ENCODE data around the gene IKZF3.
A peak's percentile ranks its signal among the peaks of the same experiment; 100 is the strongest.

Gene IKZF3

GRCh38 chr17:39871801-39872200 lies 7.7 kb upstream of the IKZF3 start:
- Histone ChIP-seq H4K91ac (ENCODE audit: low read depth, low read length, poor library complexity) (no peak overlapping the region), H2BK5ac (ENCODE audit: low read length) (no peak overlapping the region), H3K9me3 (replicated peaks in 1 of 2; ENCODE audit: control insufficient read depth in 2 of 2, insufficient read depth in 1 of 2, low read depth in 1 of 2, low read length in 2 of 2) (no peaks in the 10 kb centered on the region), H2BK12ac (ENCODE audit: low read length) (no peak overlapping the region), H3K4me1 (ENCODE audit: control insufficient read depth in 2 of 2, insufficient read depth in 1 of 2, low read depth in 1 of 2, low read length in 2 of 2) (no peaks in the 10 kb centered on the region), H2AFZ (ENCODE audit: low read length) (no peak overlapping the region), H2AK5ac (ENCODE audit: low read depth, low read length) (no peak overlapping the region), H3K9ac (ENCODE audit: low read depth, low read length, poor library complexity) (no peak overlapping the region), H2BK120ac (ENCODE audit: low read depth, low read length) (no peak overlapping the region), H3K14ac (ENCODE audit: low read length) (no peak overlapping the region), H2BK15ac (ENCODE audit: low read length) (no peak overlapping the region), H3K23ac (ENCODE audit: low read depth, low read length, poor library complexity) (no peak overlapping the region), H3K27me3 (ENCODE audit: control insufficient read depth in 3 of 3, insufficient read depth in 3 of 3, low read depth in 1 of 3, low read length in 3 of 3) (peaks cover 0 to 39% (median 0%) of the 10 kb centered on the region in 3 experiments), H3K18ac (ENCODE audit: low read length) (no peak overlapping the region), H3K4me2 (ENCODE audit: insufficient read depth, low read length, poor library complexity, severe bottlenecking) (no peak overlapping the region), H3K4ac (ENCODE audit: low read length) (no peak overlapping the region), H3K27ac (replicated peaks; ENCODE audit: low read length) (no peak overlapping the region), H4K8ac (ENCODE audit: low read depth, low read length) (no peak overlapping the region), H3K79me1 (ENCODE audit: low read depth, low read length) (no peaks in the 10 kb centered on the region), H3K4me3 (ENCODE audit: low read length in 2 of 2) (no peak overlapping the region), H3K36me3 (replicated peaks in 1 of 2; ENCODE audit: control insufficient read depth in 2 of 2, insufficient read depth in 2 of 2, low read length in 2 of 2) (no peaks in the 10 kb centered on the region)
- no peak for DNase-seq (ENCODE audit: low spot score)
- WGBS, 2 donors (ENCODE audit: extremely low coverage in 2 of 2, insufficient read length in 2 of 2, insufficient replicate concordance in 1 of 2), result no CpG with 5 or more reads among the region's 2 CpGs

- Histone ChIP-seq H2BK15ac (ENCODE audit: low read length) (no peak overlapping the region), H3K9me3 (replicated peaks in 1 of 2; ENCODE audit: control insufficient read depth in 2 of 2, insufficient read depth in 1 of 2, low read depth in 1 of 2, low read length in 2 of 2) (no peaks in the 10 kb centered on the region), H2BK12ac (ENCODE audit: low read length) (no peak overlapping the region), H2AK5ac (ENCODE audit: low read depth, low read length) (no peak overlapping the region), H3K4me3 (ENCODE audit: low read length in 2 of 2) (no peak overlapping the region), H3K27ac (replicated peaks; ENCODE audit: low read length) (no peak overlapping the region), H2AFZ (ENCODE audit: low read length) (no peak overlapping the region), H3K27me3 (ENCODE audit: control insufficient read depth in 3 of 3, insufficient read depth in 3 of 3, low read depth in 1 of 3, low read length in 3 of 3) (peaks cover 0 to 42% (median 3%) of the 10 kb centered on the region in 3 experiments), H3K36me3 (replicated peaks in 1 of 2; ENCODE audit: control insufficient read depth in 2 of 2, insufficient read depth in 2 of 2, low read length in 2 of 2) (no peaks in the 10 kb centered on the region), H2BK120ac (ENCODE audit: low read depth, low read length) (no peak overlapping the region), H3K4me2 (ENCODE audit: insufficient read depth, low read length, poor library complexity, severe bottlenecking) (no peak overlapping the region), H3K14ac (ENCODE audit: low read length) (no peak overlapping the region), H3K4me1 (ENCODE audit: control insufficient read depth in 2 of 2, insufficient read depth in 1 of 2, low read depth in 1 of 2, low read length in 2 of 2) (no peaks in the 10 kb centered on the region), H4K8ac (ENCODE audit: low read depth, low read length) (no peak overlapping the region), H2BK5ac (ENCODE audit: low read length) (no peak overlapping the region), H3K9ac (ENCODE audit: low read depth, low read length, poor library complexity) (no peak overlapping the region), H4K91ac (ENCODE audit: low read depth, low read length, poor library complexity) (no peak overlapping the region), H3K79me1 (ENCODE audit: low read depth, low read length) (no peaks in the 10 kb centered on the region), H3K18ac (ENCODE audit: low read length) (no peak overlapping the region), H3K4ac (ENCODE audit: low read length) (no peak overlapping the region), H3K23ac (ENCODE audit: low read depth, low read length, poor library complexity) (no peak overlapping the region)
- no peak for DNase-seq (ENCODE audit: low spot score)
- WGBS, 2 donors (ENCODE audit: extremely low coverage in 2 of 2, insufficient read length in 2 of 2, insufficient replicate concordance in 1 of 2), result no CpG with 5 or more reads among the region's 1 CpG
Observed at GRCh38 chr17:39870776-39871175, 6.7 kb upstream of the IKZF3 start.

- H3K14ac ChIP-seq (ENCODE audit: low read length), result no peak overlapping the region
- H2BK120ac ChIP-seq (ENCODE audit: low read depth, low read length), result no peak overlapping the region
- no peaks in the 10 kb centered on the region for H3K79me1 ChIP-seq (ENCODE audit: low read depth, low read length)
- no peak overlapping the region for H2AK5ac ChIP-seq (ENCODE audit: low read depth, low read length)
- H3K9ac ChIP-seq (ENCODE audit: low read depth, low read length, poor library complexity), result no peak overlapping the region
- H3K36me3 ChIP-seq (replicated peaks in 1 of 2; ENCODE audit: control insufficient read depth in 2 of 2, insufficient read depth in 2 of 2, low read length in 2 of 2), result no peaks in the 10 kb centered on the region
- H3K18ac ChIP-seq (ENCODE audit: low read length), result no peak overlapping the region
- H3K23ac ChIP-seq (ENCODE audit: low read depth, low read length, poor library complexity), result no peak overlapping the region
- H3K4me1 ChIP-seq (ENCODE audit: control insufficient read depth in 2 of 2, insufficient read depth in 1 of 2, low read depth in 1 of 2, low read length in 2 of 2), result no peaks in the 10 kb centered on the region
- H2AFZ ChIP-seq (ENCODE audit: low read length), result no peak overlapping the region
- no peak overlapping the region for H4K8ac ChIP-seq (ENCODE audit: low read depth, low read length)
- H3K27ac ChIP-seq (replicated peaks; ENCODE audit: low read length), result no peak overlapping the region
- no peak overlapping the region for H2BK12ac ChIP-seq (ENCODE audit: low read length)
- no peak overlapping the region for H3K4me2 ChIP-seq (ENCODE audit: insufficient read depth, low read length, poor library complexity, severe bottlenecking)
- peaks cover 4 to 60% (median 23%) of the 10 kb centered on the region in 3 experiments for H3K27me3 ChIP-seq (ENCODE audit: control insufficient read depth in 3 of 3, insufficient read depth in 3 of 3, low read depth in 1 of 3, low read length in 3 of 3)
- no peak for DNase-seq (ENCODE audit: low spot score)
- no peak overlapping the region for H2BK15ac ChIP-seq (ENCODE audit: low read length)
- no peak overlapping the region for H4K91ac ChIP-seq (ENCODE audit: low read depth, low read length, poor library complexity)
- H3K4me3 ChIP-seq (ENCODE audit: low read length in 2 of 2), result no peak overlapping the region
- no peak overlapping the region for H2BK5ac ChIP-seq (ENCODE audit: low read length)
- WGBS, 2 donors (ENCODE audit: extremely low coverage in 2 of 2, insufficient read length in 2 of 2, insufficient replicate concordance in 1 of 2), result no CpG with 5 or more reads among the region's 17 CpGs
- peaks cover 2% of the 10 kb centered on the region in 2 donors for H3K9me3 ChIP-seq (replicated peaks in 1 of 2; ENCODE audit: control insufficient read depth in 2 of 2, insufficient read depth in 1 of 2, low read depth in 1 of 2, low read length in 2 of 2)
- H3K4ac ChIP-seq (ENCODE audit: low read length), result no peak overlapping the region
Observed at GRCh38 chr17:39868554-39868942, 4.4 kb upstream of the IKZF3 start.

GRCh38 chr17:39867880-39868553 lies 3.9 kb upstream of the IKZF3 start, which contains the start of gene ZPBP2:
Gene ZPBP2, plus strand, starts transcription at chr17:39868202. Its CDS starts 153 bp downstream, at chr17:39868355.
- Histone ChIP-seq H2BK120ac (ENCODE audit: low read depth, low read length) (no peak within 1 kb of the TSS), H3K4me2 (ENCODE audit: insufficient read depth, low read length, poor library complexity, severe bottlenecking) (no peak within 1 kb of the TSS), H2BK12ac (ENCODE audit: low read length) (no peak within 1 kb of the TSS), H2BK15ac (ENCODE audit: low read length) (no peak within 1 kb of the TSS), H4K91ac (ENCODE audit: low read depth, low read length, poor library complexity) (no peak within 1 kb of the TSS), H3K4ac (ENCODE audit: low read length) (no peak within 1 kb of the TSS), H3K18ac (ENCODE audit: low read length) (no peak within 1 kb of the TSS), H3K36me3 (replicated peaks in 1 of 2; ENCODE audit: control insufficient read depth in 2 of 2, insufficient read depth in 2 of 2, low read length in 2 of 2) (no peaks in the 10 kb centered on the region), H2AFZ (ENCODE audit: low read length) (no peak within 1 kb of the TSS), H3K4me1 (ENCODE audit: control insufficient read depth in 2 of 2, insufficient read depth in 1 of 2, low read depth in 1 of 2, low read length in 2 of 2) (no peaks in the 10 kb centered on the region), H2BK5ac (ENCODE audit: low read length) (no peak within 1 kb of the TSS), H2AK5ac (ENCODE audit: low read depth, low read length) (no peak within 1 kb of the TSS), H3K9me3 (replicated peaks in 1 of 2; ENCODE audit: control insufficient read depth in 2 of 2, insufficient read depth in 1 of 2, low read depth in 1 of 2, low read length in 2 of 2) (peaks cover 2 to 5% of the 10 kb centered on the region in 2 donors), H3K4me3 (ENCODE audit: low read length in 2 of 2) (no peak within 1 kb of the TSS), H3K9ac (ENCODE audit: low read depth, low read length, poor library complexity) (no peak within 1 kb of the TSS), H4K8ac (ENCODE audit: low read depth, low read length) (no peak within 1 kb of the TSS), H3K79me1 (ENCODE audit: low read depth, low read length) (no peaks in the 10 kb centered on the region), H3K14ac (ENCODE audit: low read length) (no peak within 1 kb of the TSS), H3K23ac (ENCODE audit: low read depth, low read length, poor library complexity) (peak within 1 kb of the TSS; percentile 61), H3K27ac (replicated peaks; ENCODE audit: low read length) (no peak within 1 kb of the TSS), H3K27me3 (ENCODE audit: control insufficient read depth in 3 of 3, insufficient read depth in 3 of 3, low read depth in 1 of 3, low read length in 3 of 3) (peaks cover 4 to 63% (median 26%) of the 10 kb centered on the region in 3 experiments)
- no peak for DNase-seq (ENCODE audit: low spot score)
- no CpG with 5 or more reads among the region's 67 CpGs for WGBS, 2 donors (ENCODE audit: extremely low coverage in 2 of 2, insufficient read length in 2 of 2, insufficient replicate concordance in 1 of 2)
